ENCODE data around the gene ITGB6. TPM values are rescaled to one million over a fixed set of nuclear protein-coding genes. Genes with fewer than 3 reads are reported as not detected.

ITGB6 gene
- total and polyA plus RNA-seq, 10 of the 15 experiments (the other 5 are each of a cell fraction or from before 2014, with no cell fraction given): 0.04 TPM; not detected in 9

GRCh38 chr2:160097326-160097725 is 102.7 kb downstream of the ITGB6 start:
- 96% methylated on average over 1 of the region's 1 CpG for WGBS (ENCODE audit: insufficient coverage, insufficient replicate concordance, low lambda C conversion rate, missing lambda C conversion rate)
- CTCF ChIA-PET: interaction anchor here (1.1 to 1.7 kb wide), 5 partner anchors 11 to 112 kb away, joined by 3 to 8 read pairs (median 5); no protein-coding TSS in a partner anchor
- Histone ChIP-seq H2AFZ (ENCODE audit: control insufficient read depth, low read depth, low read length) (no peak overlapping the region), H3K27me3 (replicated peaks in 1 of 2; ENCODE audit: control insufficient read depth in 2 of 2, insufficient read depth in 2 of 2, low read length in 1 of 2) (peaks cover 0 to 1% of the 10 kb centered on the region in 2 experiments; a peak in 2 of 4 replicates), H3K36me3 (ENCODE audit: control insufficient read depth in 2 of 2, insufficient read depth in 2 of 2, low read length in 1 of 2) (no peaks in the 10 kb centered on the region), H3K79me2 (ENCODE audit: control insufficient read depth, insufficient read depth, low read length) (no peaks in the 10 kb centered on the region), H3K4me1 (ENCODE audit: control insufficient read depth, insufficient read depth, low read length) (no peaks in the 10 kb centered on the region), H3K4me3 (no peak overlapping the region), H3K4me2 (ENCODE audit: control insufficient read depth, insufficient read depth) (no peak overlapping the region), H4K20me1 (ENCODE audit: control insufficient read depth, insufficient read depth) (no peaks in the 10 kb centered on the region), H3K27ac (ENCODE audit: control insufficient read depth, insufficient read depth) (no peak overlapping the region), H3K9ac (ENCODE audit: control insufficient read depth, insufficient read depth, low read length) (no peak overlapping the region), H3K9me3 (replicated peaks; ENCODE audit: control insufficient read depth, insufficient read depth, low read length) (no peaks in the 10 kb centered on the region; the same call in 2 of the 3 replicates)
- POLR2A ChIA-PET: no interaction called here
- in situ Hi-C loops (cut with MboI): no loop called here
- no peak for TF ChIP-seq FOS (IDR thresholded peaks at IDR 0.05; ENCODE audit: borderline replicate concordance, extremely low read depth, insufficient read length)
- TF ChIP-seq KAT2A (conservative IDR thresholded peaks at IDR 0.05; ENCODE audit: control insufficient read depth, low read depth, low read length): no peak
- TF ChIP-seq BACH1 (IDR thresholded peaks at IDR 0.05; ENCODE audit: borderline replicate concordance): no peak
- no peak for TF ChIP-seq BCL3 (IDR thresholded peaks at IDR 0.05; ENCODE audit: borderline replicate concordance, insufficient read depth, low read depth, low read length, poor library complexity, severe bottlenecking)
- no peak for TF ChIP-seq SUPT20H (IDR thresholded peaks at IDR 0.05; ENCODE audit: borderline replicate concordance, control insufficient read depth, low read depth, low read length)
- TF ChIP-seq CHD4 (IDR thresholded peaks at IDR 0.05): no peak
- no peak for TF ChIP-seq ATF7 (IDR thresholded peaks at IDR 0.05; ENCODE audit: low read depth)
- TF ChIP-seq RAD51 (IDR thresholded peaks at IDR 0.05): no peak
- no peak for TF ChIP-seq PKNOX1 (IDR thresholded peaks at IDR 0.05)
- no peak for TF ChIP-seq ZNF217 (IDR thresholded peaks at IDR 0.05)
- no peak for TF ChIP-seq RELA (IDR thresholded peaks at IDR 0.05; ENCODE audit: borderline replicate concordance, partially characterized antibody)
- TF ChIP-seq TCF7 (IDR thresholded peaks at IDR 0.05; ENCODE audit: borderline replicate concordance): no peak
- TF ChIP-seq STAT3 (IDR thresholded peaks at IDR 0.05; ENCODE audit: low read depth, low read length): no peak
- TF ChIP-seq EZH2 (IDR thresholded peaks at IDR 0.05; ENCODE audit: borderline replicate concordance, control insufficient read depth, low read depth, low read length): no peak
- TF ChIP-seq CREM (IDR thresholded peaks at IDR 0.05; ENCODE audit: low read depth): no peak
- no peak for TF ChIP-seq FOXM1 (IDR thresholded peaks at IDR 0.05; ENCODE audit: low read depth, low read length)
- TF ChIP-seq SUZ12 (IDR thresholded peaks at IDR 0.05; ENCODE audit: unreplicated experiment): no peak
- no peak for TF ChIP-seq TBL1XR1 (IDR thresholded peaks at IDR 0.05; ENCODE audit: low read depth, low read length)
- no peak for TF ChIP-seq IRF5 (IDR thresholded peaks at IDR 0.05; ENCODE audit: borderline replicate concordance)
- no peak for TF ChIP-seq KLF5 (IDR thresholded peaks at IDR 0.05; ENCODE audit: partially characterized antibody)
- SMC1A ChIA-PET (ENCODE audit: uncharacterized antibody, unreplicated experiment): interaction anchor here (0.6 to 1.5 kb wide), 6 partner anchors 8 to 437 kb away, joined by 3 to 5 read pairs (median 3); no protein-coding TSS in a partner anchor
- DNase-seq (ENCODE audit: low read depth, low spot score) (no peak), FAIRE-seq (no peak), ATAC-seq (no peak)
- no TSS peak for BruUV-seq (replicated peaks)
- intact Hi-C loops (cut with micrococcal nuclease; ENCODE audit: unreplicated experiment): no loop called here
- RAD21 ChIA-PET (ENCODE audit: unreplicated experiment): interaction anchor here (0.9 to 1.4 kb wide), 2 partner anchors 11 to 113 kb away, joined by 3 read pairs; no protein-coding TSS in a partner anchor

Data from GM12878 (cell line).